HepG2 (cell line): ENCODE results near the gene MGAT5. TPM values are rescaled to one million over a fixed set of nuclear protein-coding genes. Genes with fewer than 3 reads are reported as not detected.

Experiments used
- ATAC-seq: fragments of 200-7000 bp; cut with Tn5 transposase; 3 replicates; pipeline ENCODE4 v1.9.1; 2020; ENCODE audit warnings: mild to moderate bottlenecking, moderate library complexity
- BruUV-seq: library from RNA; stranded (reverse); fragments of 400-500 nt; replicated peaks from 2 replicates; lab custom pipeline; 2021; lab: Mats Ljungman, UMichigan
- CTCF ChIA-PET: fragments of 300-600 bp; formaldehyde crosslinking; extraction: SDS; loops from one replicate; lab custom pipeline; 2021; ENCODE audit warnings: low total read pairs, inconsistent platforms, low intra/inter-chr PET ratio; lab: Yijun Ruan, JAX
- POLR2A ChIA-PET: fragments of 350-600 bp; sonication (Branson Sonifier 250); formaldehyde crosslinking; loops from one replicate; lab custom pipeline; 2020; ENCODE audit warnings: antibody characterized with exemption, inconsistent platforms; lab: Yijun Ruan, JAX
- DNase-seq: peaks from one replicate; pipeline ENCODE4 v3.0.0-alpha.2; 2015; ENCODE audit warnings: low spot score
- FAIRE-seq: peaks from 3 replicates; lab custom pipeline; 2011; peaks lifted over from hg19 to GRCh38; lab: Jason Lieb, UNC
- H2AFZ ChIP-seq: one replicate; pipeline ENCODE4 v1.6.1; 2011; ENCODE audit warnings: low read length, inconsistent platforms
- H3K27ac ChIP-seq: fragments of 300-600 bp; 3 replicates; pipeline ENCODE4 v1.8.0; 2011; ENCODE audit warnings: mixed run types, mild to moderate bottlenecking, mixed read lengths, low read length, inconsistent platforms; ENCODE audit not compliant: insufficient read depth; ENCODE audit errors: extremely low read length
- H3K27me3 ChIP-seq, 2 experiments: fragments of 200-600 bp in 1 of 2; 2 replicates in 1 of 2; 3 replicates in 1 of 2; pipeline versions ENCODE4 v1.6.0 to v1.8.0; 2011; ENCODE audit warnings: low read length in 2 of 2, mild to moderate bottlenecking in 2 of 2, moderate library complexity in 2 of 2, inconsistent platforms in 1 of 2; ENCODE audit not compliant: insufficient read depth in 2 of 2, control insufficient read depth in 1 of 2
- H3K36me3 ChIP-seq, 2 experiments: fragments of 200-600 bp in 1 of 2; replicated peaks in 1 of 2; 2 replicates in 1 of 2; 3 replicates in 1 of 2; pipeline versions ENCODE4 v1.5.1 to v1.8.0; 2011; ENCODE audit warnings: low read length in 2 of 2, inconsistent platforms in 1 of 2; ENCODE audit not compliant: insufficient read depth in 2 of 2, control insufficient read depth in 1 of 2
- H3K4me1 ChIP-seq: 2 replicates; pipeline ENCODE4 v1.5.1; 2012; ENCODE audit warnings: low read length, inconsistent platforms; ENCODE audit not compliant: insufficient read depth
- H3K4me2 ChIP-seq: 2 replicates; pipeline ENCODE4 v1.6.0; 2011; ENCODE audit warnings: low read depth, low read length, inconsistent platforms
- H3K4me3 ChIP-seq, 3 experiments: fragments of 200-600 bp in 1 of 3; sonication (generic), shearing (Covaris generic) in 1 of 3; replicated peaks in 1 of 3; 2 replicates each; pipeline ENCODE4 v1.5.1; 2011 to 2016; ENCODE audit warnings: low read length in 3 of 3, inconsistent platforms in 2 of 3, low read depth in 2 of 3, mild to moderate bottlenecking in 2 of 3, control low read depth in 1 of 3, mixed read lengths in 1 of 3; ENCODE audit not compliant: insufficient read depth in 1 of 3
- H3K79me2 ChIP-seq: one replicate; pipeline ENCODE4 v1.6.1; 2011; ENCODE audit warnings: low read length, inconsistent platforms; ENCODE audit not compliant: insufficient read depth
- H3K9ac ChIP-seq: 2 replicates; pipeline ENCODE4 v1.6.0; 2011; ENCODE audit warnings: mild to moderate bottlenecking, low read depth, low read length, inconsistent platforms; ENCODE audit not compliant: insufficient read depth
- H3K9me3 ChIP-seq: 2 replicates; pipeline ENCODE4 v1.5.1; 2012; ENCODE audit warnings: mild to moderate bottlenecking, low read length
- H4K20me1 ChIP-seq: 2 replicates; pipeline ENCODE4 v1.6.0; 2011; ENCODE audit warnings: inconsistent platforms, mild to moderate bottlenecking, low read length, moderate library complexity; ENCODE audit not compliant: insufficient read depth
- KMT2A ChIP-seq: sonication (generic); formaldehyde crosslinking; IDR thresholded peaks from 2 replicates; pipeline ENCODE4 v1.4.0; 2020; ENCODE audit warnings: missing genetic modification reagents
- WGBS: methylation state at CpG from one replicate; pipeline ENCODE4 v1.1.6; 2017; ENCODE audit warnings: low lambda C conversion rate; 5-methylcytosine and 5-hydroxymethylcytosine counted together
- in situ Hi-C: cut with HindIII; loops from 2 replicates; pipeline ENCODE4 v1.10.0; 2017; ENCODE audit warnings: low pct_unique_long_range_greater_than_20kb; ENCODE audit not compliant: extremely low pct_ligation_motif_present
- intact Hi-C: fragments of 100-400 bp; cut with micrococcal nuclease; formaldehyde crosslinking; loops from one replicate; pipeline ENCODE4 v1.10.0; 2022; ENCODE audit not compliant: unreplicated experiment
- polyA plus RNA-seq, 8 experiments: library from polyadenylated mRNA; depleted of rRNA in 3 of 8; stranded (reverse) in 7 of 8; unstranded in 1 of 8; fragments of >200 nt; fragmentation: Illumina TruSeq in 4 of 8; extraction: Trizol in 4 of 8; gene quantifications; 2 replicates each; pipeline versions ENCODE4 v1.2.1 to v1.2.3, GENCODE V29; 2011 to 2016; ENCODE audit warnings: low read depth in 4 of 8, missing spikeins in 1 of 8, mixed read lengths in 1 of 8; ENCODE audit not compliant: insufficient read depth in 1 of 8
- total RNA-seq, 5 experiments: library from RNA; depleted of rRNA; stranded (reverse); fragments of >200 nt; fragmentation: Illumina TruSeq; extraction: Trizol; gene quantifications; 2 replicates each; pipeline ENCODE4 v1.2.3, GENCODE V29; 2016; ENCODE audit warnings: low read depth in 1 of 5
- TF ChIP-seq, protein P1 (sequence below), 2 experiments: fragments of 450-650 bp in 1 of 2; sonication (generic) in 1 of 2; formaldehyde crosslinking in 1 of 2; IDR thresholded peaks; 2 replicates each; pipeline versions ENCODE4 v1.6.1 to v1.8.0; 2016 to 2022; ENCODE audit warnings: antibody characterized with exemption in 1 of 2, mild to moderate bottlenecking in 1 of 2, missing genetic modification reagents in 1 of 2

MGAT5 gene
- total and polyA plus RNA-seq, 2 of the 13 experiments (the other 11 are each of a cell fraction or from before 2014, with no cell fraction given), result 33.1 to 60.2 TPM

DNA sequence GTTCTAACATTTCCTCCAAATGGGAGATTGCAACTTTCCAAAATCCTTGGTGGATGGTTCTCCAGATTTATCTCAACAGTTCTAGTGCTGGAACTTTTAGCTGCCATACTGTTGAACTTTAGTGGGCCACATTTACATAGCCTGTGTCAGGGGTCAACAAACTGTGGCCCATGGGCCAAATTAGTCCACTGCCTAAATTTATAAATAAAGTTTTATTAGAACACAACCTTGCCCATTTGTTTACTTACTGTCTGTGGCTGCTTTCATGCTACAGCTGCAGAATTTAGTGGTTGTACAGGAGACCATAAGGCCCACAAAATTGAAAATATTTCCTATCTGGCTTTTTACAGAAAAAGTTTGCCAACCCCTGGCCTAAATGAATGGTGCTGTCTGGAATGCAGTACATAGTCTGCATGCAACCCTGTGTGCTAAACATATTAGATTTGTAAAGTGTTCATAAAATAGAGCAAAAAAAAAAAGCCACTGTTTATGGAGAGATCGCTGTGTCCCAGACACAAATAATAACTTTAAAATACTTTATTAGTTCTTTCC is 30.3 kb downstream of the MGAT5 start:
- WGBS, result 96% methylated on average over 1 of the region's 1 CpG
- DNase-seq (no peak), ATAC-seq (no peak), FAIRE-seq (no peak)
- ChIA-PET POLR2A (no interaction called here), CTCF (no interaction called here)
- no peak overlapping the region for H3K27ac ChIP-seq
- TF ChIP-seq KMT2A (CRISPR knock-in tag), result no peak
- TF ChIP-seq, protein P1, sequence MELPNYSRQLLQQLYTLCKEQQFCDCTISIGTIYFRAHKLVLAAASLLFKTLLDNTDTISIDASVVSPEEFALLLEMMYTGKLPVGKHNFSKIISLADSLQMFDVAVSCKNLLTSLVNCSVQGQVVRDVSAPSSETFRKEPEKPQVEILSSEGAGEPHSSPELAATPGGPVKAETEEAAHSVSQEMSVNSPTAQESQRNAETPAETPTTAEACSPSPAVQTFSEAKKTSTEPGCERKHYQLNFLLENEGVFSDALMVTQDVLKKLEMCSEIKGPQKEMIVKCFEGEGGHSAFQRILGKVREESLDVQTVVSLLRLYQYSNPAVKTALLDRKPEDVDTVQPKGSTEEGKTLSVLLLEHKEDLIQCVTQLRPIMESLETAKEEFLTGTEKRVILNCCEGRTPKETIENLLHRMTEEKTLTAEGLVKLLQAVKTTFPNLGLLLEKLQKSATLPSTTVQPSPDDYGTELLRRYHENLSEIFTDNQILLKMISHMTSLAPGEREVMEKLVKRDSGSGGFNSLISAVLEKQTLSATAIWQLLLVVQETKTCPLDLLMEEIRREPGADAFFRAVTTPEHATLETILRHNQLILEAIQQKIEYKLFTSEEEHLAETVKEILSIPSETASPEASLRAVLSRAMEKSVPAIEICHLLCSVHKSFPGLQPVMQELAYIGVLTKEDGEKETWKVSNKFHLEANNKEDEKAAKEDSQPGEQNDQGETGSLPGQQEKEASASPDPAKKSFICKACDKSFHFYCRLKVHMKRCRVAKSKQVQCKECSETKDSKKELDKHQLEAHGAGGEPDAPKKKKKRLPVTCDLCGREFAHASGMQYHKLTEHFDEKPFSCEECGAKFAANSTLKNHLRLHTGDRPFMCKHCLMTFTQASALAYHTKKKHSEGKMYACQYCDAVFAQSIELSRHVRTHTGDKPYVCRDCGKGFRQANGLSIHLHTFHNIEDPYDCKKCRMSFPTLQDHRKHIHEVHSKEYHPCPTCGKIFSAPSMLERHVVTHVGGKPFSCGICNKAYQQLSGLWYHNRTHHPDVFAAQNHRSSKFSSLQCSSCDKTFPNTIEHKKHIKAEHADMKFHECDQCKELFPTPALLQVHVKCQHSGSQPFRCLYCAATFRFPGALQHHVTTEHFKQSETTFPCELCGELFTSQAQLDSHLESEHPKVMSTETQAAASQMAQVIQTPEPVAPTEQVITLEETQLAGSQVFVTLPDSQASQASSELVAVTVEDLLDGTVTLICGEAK (IDR thresholded peaks at IDR 0.05), result peak; percentile 47; the same call in 1 of the 2 replicates
- TF ChIP-seq, protein P1 (CRISPR knock-in tag; IDR thresholded peaks at IDR 0.05), result peak; percentile 95
- intact Hi-C loops, result no loop called here
- no peaks in the 10 kb centered on the region for H3K4me1 ChIP-seq
- no peaks in the 10 kb centered on the region for H3K9me3 ChIP-seq
- in situ Hi-C loops, result no loop called here
- H3K9ac ChIP-seq, result no peak overlapping the region
- no peaks in the 10 kb centered on the region for H3K79me2 ChIP-seq
- H3K4me2 ChIP-seq, result no peak overlapping the region
- H2AFZ ChIP-seq, result no peak overlapping the region
- H3K4me3 ChIP-seq, result no peak overlapping the region
- H4K20me1 ChIP-seq, result no peaks in the 10 kb centered on the region
- BruUV-seq, result no TSS peak
- H3K36me3 ChIP-seq, result peaks cover 5 to 11% of the 10 kb centered on the region in 2 experiments; a peak in 3 of 5 replicates
- no peaks in the 10 kb centered on the region for H3K27me3 ChIP-seq
